ENCODE results near the gene TMEM239.
"Not testable (repeated sequence)": the region's sequence is repeated elsewhere in the genome, so short reads cannot be mapped to it uniquely, and the experiment has no call there.

TMEM239 gene

GRCh38 chr20:2816030-2816582, at the start of gene TMEM239:
TMEM239 (plus strand) TSS chr20:2816364; CDS start chr20:2816555, 191 bp downstream.
- no peak for DNase-seq (ENCODE audit: low read depth in 4 of 4, low spot score in 1 of 4)

DNA sequence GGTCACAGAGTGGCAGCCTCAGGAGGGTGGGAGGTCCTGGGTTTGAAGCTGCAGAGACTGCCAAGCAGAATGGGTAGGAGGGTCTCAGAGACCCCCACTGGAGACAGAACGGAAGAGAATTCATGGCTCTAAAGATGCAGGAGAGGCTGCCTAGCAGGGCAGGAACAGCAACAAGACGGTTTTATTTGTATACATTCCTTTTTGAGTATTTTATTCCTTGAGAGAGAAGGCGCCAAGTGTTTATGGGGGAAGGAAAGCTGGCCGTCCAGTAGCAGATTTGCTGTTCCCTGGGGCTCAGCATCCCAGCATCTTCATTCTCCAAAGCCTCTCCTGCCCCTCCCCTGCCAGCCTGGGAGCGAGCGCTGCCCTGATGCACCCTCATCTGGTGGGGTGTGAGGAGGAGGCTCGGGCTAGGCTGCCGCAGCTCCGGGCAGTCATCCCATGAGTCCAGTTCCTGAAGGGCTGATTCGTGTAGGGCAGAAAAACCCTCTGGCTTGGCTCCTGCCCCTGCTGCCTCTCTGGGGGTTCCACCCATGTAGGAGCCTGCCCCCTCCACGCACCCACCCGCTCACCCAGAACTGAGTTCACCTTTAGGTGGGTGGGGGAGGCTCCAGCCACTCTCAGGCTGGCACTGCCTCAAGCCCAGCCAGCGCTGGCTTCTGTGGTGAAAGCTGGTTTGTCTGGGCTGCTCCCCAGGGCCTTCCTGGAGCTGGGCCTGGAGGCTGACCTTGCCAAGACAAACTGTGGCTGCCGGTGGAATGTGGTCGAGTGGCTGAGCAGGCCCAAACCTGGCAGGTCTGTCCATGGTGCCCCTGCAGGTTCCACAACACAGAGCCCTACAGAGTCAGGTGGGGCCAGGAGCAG, 48.2 kb upstream of the TMEM239 start:
- no peak for DNase-seq (ENCODE audit: low read depth in 4 of 4, low spot score in 1 of 4)

DNA sequence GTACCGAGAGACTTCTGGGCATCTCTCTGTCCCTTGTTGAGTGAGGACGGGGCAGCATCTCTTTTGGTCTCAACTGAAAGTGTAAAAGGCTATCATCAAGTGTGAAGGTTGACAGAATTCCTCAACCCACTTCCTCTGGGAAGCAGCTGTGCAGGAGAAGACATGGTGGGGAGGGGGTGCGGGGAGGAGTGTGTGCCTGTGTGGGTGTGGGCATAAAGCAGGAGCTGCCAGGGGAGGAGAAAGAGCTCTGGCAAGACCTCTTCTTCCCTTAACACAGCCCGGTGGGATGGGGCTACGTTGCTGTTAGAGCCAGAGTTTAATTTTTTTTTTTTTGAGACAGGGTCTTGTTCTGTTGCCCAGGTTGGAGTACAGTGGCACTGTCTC, 47.5 kb upstream of the TMEM239 start:
- no peak for DNase-seq (ENCODE audit: low read depth in 4 of 4, low spot score in 1 of 4)

DNA sequence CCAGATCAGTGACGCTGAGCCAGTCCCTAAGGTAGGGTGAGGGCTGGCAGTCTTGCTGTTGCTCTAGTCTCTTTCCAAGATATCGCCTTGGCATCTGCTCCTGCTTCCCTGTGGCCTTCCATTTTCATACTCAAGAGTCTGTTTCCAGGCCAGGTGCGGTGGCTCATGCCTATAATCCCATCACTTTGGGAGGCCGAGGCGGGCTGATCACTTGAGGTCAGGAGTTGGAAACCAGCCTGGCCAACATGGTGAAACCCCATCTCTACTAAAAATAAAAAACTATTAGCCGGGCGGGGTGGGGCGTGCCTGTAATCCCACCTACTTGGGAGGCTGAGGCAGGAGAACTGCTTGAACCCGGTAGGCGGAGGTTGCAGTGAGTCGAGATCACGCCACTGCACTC, 46.1 kb upstream of the TMEM239 start:
- DNase-seq (ENCODE audit: low read depth in 4 of 4, low spot score in 1 of 4) = not testable (repeated sequence)

DNA sequence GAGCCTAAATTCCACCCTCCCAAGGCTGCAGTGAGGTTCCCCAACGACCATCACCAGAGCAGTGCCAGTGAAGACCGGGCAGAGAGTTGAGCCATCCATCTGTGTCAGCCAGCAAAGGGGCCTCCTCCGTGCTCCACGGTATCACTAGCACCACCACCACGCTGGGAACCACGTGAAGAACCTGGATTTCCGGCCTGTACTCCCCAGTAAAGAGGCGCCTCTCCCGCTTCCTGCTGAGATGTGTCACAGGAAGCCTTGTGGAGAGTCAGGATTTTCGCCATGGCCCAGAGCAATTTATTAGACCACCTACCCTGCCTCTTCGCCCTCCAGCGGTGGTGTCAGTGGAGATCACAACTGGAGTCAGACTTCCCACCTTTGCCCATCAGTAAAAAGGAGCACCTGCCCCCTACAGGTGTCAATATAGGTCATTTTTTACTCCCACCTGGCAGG, 44.5 kb upstream of the TMEM239 start:
- no peak for DNase-seq (ENCODE audit: low read depth in 4 of 4, low spot score in 1 of 4)

- no peak for DNase-seq (ENCODE audit: low read depth in 4 of 4, low spot score in 1 of 4)
Measured at GRCh38 chr20:2773812-2774211, 42.4 kb upstream of the TMEM239 start.

DNA sequence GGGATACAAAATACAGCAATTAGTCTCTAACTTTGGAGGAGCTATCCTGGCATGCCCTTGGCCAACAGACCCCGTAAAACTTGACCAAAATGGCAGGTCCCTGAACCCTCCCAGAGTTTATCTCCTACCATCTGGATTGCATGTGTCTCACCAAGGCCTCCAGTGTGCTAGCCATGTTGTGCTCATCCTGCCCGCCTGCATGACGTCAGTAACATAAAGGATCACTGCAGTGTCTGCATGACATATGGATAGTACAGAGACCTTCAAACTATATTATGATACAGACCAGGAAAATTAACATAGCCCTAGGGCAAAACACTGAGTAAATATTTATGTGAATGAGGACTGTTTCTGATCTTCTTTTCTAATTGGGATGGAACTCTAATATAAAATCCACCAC, 41.0 kb upstream of the TMEM239 start:
- no peak for DNase-seq (ENCODE audit: low read depth in 4 of 4, low spot score in 1 of 4)

DNA sequence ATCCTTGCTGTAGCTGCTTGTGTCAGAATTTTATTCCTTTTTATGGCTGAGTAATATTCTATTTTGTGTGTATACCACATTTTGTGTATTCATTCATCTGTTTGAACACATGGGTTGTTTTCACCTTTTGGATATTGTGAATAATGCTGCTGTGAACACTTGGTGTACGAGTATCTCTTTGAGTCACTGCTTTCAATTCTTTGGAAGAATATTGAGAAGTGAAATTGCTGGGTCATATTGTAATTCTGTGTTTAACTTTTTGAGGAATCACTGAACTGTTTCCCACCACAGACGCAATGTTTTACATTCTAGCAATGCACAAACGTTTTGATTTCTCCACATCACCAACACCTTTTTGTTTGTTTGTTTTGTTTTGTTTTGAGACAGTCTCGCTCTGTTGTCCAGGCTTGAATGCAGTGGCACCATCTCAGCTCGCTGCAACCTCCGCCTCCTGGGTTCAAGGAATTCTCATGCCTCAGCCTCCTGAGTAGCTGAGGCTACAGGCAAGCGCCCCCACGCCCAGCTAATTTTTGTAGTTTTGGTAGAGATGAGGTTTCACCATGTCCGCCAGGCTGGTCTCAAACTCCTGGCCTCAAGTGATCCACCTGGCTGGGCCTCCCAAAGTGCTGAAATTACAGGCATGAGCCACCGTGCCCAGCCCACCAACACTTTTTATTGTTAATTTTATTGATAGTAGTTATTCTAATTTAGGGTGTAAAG, 37.4 kb upstream of the TMEM239 start:
- no peak for DNase-seq (ENCODE audit: low read depth in 4 of 4, low spot score in 1 of 4)

GRCh38 chr20:2780948-2781347, 35.2 kb upstream of the TMEM239 start:
- no peak for DNase-seq (ENCODE audit: low read depth in 4 of 4, low spot score in 1 of 4)

DNA sequence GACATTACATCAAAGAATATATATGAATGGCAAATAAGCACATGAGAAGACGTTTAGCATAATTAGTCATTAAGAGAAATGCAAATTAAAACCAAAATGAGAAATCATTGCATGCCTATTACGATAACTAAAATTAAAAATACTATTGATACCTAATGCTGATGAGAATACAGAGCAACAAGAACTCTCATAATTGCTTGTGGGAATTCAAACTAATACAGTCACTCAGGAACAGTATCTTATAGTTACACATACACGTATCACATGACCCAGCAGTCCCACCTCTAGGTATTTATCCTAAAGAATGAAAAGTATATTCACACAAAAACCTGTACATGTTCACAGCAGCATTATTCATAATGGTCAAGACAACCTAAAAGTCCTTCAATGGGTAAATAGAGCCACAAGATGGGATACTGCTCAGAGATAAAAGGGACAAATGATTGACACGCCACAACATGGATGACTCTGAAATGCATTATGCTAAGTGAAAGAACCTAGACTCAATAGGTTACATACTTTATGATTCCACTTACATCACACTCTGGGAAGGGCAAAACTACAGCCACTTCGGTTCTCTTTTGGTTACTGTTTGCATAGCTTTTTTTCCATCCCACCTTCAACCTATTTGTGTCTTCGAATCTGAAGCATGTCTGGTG, 32.1 kb upstream of the TMEM239 start:
- DNase-seq (ENCODE audit: low read depth in 4 of 4, low spot score in 1 of 4) = no peak

GRCh38 chr20:2793471-2793870, 22.7 kb upstream of the TMEM239 start:
- no peak for DNase-seq (ENCODE audit: low read depth in 4 of 4, low spot score in 1 of 4)

DNA sequence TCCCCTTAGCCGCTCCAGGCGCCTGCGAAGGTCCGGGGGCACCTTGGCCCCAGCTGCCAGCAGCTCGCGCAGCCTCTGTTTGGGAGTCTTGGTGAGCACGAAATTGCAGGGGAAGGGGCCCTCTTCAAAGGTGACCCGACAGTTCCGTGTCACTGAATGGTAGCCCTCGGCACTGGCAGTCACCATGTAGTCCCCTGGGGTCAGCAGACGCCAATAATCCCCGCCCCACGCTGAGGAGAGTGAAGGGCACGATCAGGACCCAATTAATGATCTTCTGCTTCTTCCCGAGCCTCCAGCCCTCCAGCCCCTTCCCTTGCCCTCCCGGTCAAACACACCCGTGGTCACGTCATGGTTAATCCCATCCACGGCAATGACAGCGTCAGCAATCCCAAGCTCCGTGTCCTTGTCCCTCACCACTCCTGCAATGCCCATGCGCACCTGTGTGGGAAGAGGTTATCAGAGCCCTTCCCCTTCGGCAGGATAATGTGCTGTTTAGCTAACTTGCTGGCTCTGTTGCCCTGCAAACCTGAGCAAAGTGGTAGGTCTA, 21.9 kb upstream of the TMEM239 start:
- no peak for DNase-seq (ENCODE audit: low read depth in 4 of 4, low spot score in 1 of 4)

- DNase-seq (ENCODE audit: low read depth in 4 of 4, low spot score in 1 of 4) = no peak
Measured at GRCh38 chr20:2794866-2795447, 21.2 kb upstream of the TMEM239 start.

DNA sequence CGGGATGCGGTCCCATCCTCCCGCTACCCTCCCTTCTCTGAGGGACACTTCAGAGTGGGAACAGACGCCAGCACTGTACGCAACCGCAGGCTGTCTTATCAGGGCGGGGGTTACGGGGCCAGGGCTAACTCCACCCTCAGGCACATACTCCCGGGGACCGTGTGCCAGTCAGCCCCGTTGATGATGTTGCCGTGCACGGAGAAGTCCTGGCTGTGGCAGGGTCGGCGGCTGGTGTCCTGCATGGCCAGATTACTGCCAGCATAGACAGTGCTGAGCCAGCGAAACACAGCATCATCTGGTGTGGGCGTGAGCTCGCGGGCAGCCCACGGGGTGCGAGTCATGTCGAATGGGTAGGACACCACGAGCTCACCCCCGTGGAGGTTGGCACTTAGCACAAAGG, 20.7 kb upstream of the TMEM239 start:
- DNase-seq (ENCODE audit: low read depth in 4 of 4, low spot score in 1 of 4) = no peak

GRCh38 chr20:2796011-2796660, 20.0 kb upstream of the TMEM239 start:
- DNase-seq (ENCODE audit: low read depth in 4 of 4, low spot score in 1 of 4) = no peak

DNA sequence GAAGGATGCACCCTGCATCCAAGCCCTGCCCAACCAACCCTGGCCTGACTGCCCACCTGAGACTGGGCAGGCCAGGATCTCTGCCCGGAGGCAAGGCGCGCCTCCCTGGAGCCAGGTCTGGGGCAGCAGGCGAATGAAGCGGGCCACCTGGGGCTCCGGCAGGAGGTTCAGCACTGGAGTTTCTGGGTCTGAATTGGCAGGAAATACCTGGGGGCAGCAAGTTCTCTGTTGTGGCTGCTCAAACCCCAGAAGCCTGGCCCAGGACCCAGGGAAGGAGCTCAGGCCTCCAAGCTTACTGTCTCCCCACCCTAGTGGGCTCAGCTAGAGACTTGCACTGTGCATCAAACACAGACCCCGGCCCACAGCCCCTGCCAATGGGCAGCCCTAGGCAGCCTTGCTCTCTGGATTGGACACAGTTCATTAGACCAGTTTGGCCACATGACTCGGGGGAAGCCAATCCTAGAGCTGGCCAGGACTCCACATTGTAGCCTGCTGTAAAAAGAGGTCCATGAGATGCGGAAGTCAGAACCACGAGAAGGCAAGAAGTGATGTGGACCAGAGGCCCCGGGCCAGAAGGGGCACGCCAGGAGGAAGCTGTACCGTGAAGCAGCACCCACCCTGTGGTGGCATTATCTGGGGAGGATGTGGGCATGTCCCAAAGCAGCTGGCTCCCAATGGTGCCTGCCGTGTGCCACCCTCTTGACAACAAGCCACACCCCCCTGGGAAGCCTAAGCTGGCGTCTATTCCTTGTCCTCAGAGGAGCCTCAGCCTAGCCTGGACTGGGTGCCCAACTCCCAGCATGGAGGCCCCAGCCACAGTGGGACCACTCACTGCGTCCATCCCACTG, 18.8 kb upstream of the TMEM239 start:
- DNase-seq (ENCODE audit: low read depth in 4 of 4, low spot score in 1 of 4) = no peak

GRCh38 chr20:2798095-2798805, 17.9 kb upstream of the TMEM239 start:
- DNase-seq (ENCODE audit: low read depth in 4 of 4, low spot score in 1 of 4) = no peak

DNA sequence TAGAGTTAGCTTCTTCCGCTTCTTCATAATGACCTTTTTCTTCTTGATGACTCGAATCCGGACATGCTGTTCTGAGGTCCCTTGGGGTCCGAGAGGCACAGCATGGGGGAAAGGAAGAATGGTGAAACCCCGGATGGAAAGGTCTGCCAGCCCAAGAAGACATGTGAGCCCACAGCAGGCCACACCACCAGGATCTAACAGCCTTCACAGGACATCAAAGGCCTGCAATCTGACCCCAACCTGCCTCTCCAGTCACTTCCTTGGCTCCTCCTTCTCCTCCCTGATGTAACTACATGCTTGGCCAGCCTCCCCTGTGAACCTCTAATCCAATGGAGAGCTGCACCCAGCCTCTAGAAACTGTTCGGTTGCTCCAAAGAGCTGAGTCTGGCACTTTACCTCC, 17.4 kb upstream of the TMEM239 start:
- DNase-seq (ENCODE audit: low read depth in 4 of 4, low spot score in 1 of 4) = no peak

- DNase-seq (ENCODE audit: low read depth in 4 of 4, low spot score in 1 of 4) = no peak
Measured at GRCh38 chr20:2799271-2799670, 16.9 kb upstream of the TMEM239 start.

Data from stimulated activated CD4-positive, alpha-beta T cell treated with anti-CD3 and anti-CD28 coated beads, Interleukin-1b, Interleukin-23, amount 100 ng/mL, for 24 hours (primary cell).